GM12864 (cell line): Measurements from ENCODE around the gene SFT2D1.
A peak's percentile ranks its signal among the peaks of the same experiment; 100 is the strongest.

ENCODE experiments used
- DNase-seq: peaks from one replicate; pipeline ENCODE4 v3.0.0-alpha.2; 2011; ENCODE audit warnings: low read depth
- H3K4me3 ChIP-seq: 2 replicates; pipeline ENCODE4 v1.5.1; 2011; ENCODE audit warnings: mild to moderate bottlenecking, low read depth, low read length, control low read depth
- CTCF ChIP-seq: IDR thresholded peaks from 2 replicates; pipeline ENCODE4 v1.5.1; 2011; ENCODE audit warnings: low read depth, mild to moderate bottlenecking, moderate library complexity, low read length, control low read depth, inconsistent platforms; ENCODE audit errors: missing control alignments

SFT2D1 gene

GRCh38 chr6:166296035-166296883 is 46.1 kb downstream of the SFT2D1 start:
- TF ChIP-seq CTCF: no peak
- DNase-seq: no peak
- H3K4me3 ChIP-seq: no peak overlapping the region

- DNase-seq: no peak
- no peak overlapping the region for H3K4me3 ChIP-seq
- no peak for TF ChIP-seq CTCF
Measured at GRCh38 chr6:166293731-166294584, 48.4 kb downstream of the SFT2D1 start.

GRCh38 chr6:166289207-166290060 is 52.9 kb downstream of the SFT2D1 start:
- DNase-seq: no peak
- H3K4me3 ChIP-seq: no peak overlapping the region
- no peak for TF ChIP-seq CTCF

- H3K4me3 ChIP-seq: no peak overlapping the region
- DNase-seq: peak; percentile 61
- no peak for TF ChIP-seq CTCF
Measured at GRCh38 chr6:166286839-166287271, 55.5 kb downstream of the SFT2D1 start.

GRCh38 chr6:166285233-166285632 is 57.1 kb downstream of the SFT2D1 start:
- no peak for TF ChIP-seq CTCF
- H3K4me3 ChIP-seq: no peak overlapping the region
- no peak for DNase-seq

GRCh38 chr6:166284640-166285039 is 57.7 kb downstream of the SFT2D1 start:
- no peak for DNase-seq
- TF ChIP-seq CTCF: no peak
- no peak overlapping the region for H3K4me3 ChIP-seq
